OCI-LY1 (cell line): ENCODE measurements around the gene CINP.

Experiments
- H2AFZ ChIP-seq: fragments of 200-600 bp; sonication (generic), shearing (Covaris generic); 2 replicates; pipeline ENCODE4 v1.6.0; 2014; ENCODE audit warnings: antibody characterized with exemption, mild to moderate bottlenecking, low read length
- H3F3A ChIP-seq: fragments of 200-600 bp; sonication (generic), shearing (Covaris generic); 2 replicates; pipeline ENCODE4 v1.6.0; 2014; ENCODE audit warnings: mild to moderate bottlenecking, antibody characterized with exemption, low read length, moderate library complexity; ENCODE audit not compliant: insufficient read depth
- H3K27ac ChIP-seq: fragments of 200-600 bp; sonication (generic); 2 replicates; pipeline ENCODE4 v1.5.1; 2014; ENCODE audit warnings: low read length, mixed run types, mild to moderate bottlenecking, low read depth; ENCODE audit not compliant: poor library complexity, severe bottlenecking
- H3K27me3 ChIP-seq: fragments of 200-600 bp; sonication (generic); 2 replicates; pipeline ENCODE4 v1.6.0; 2014; ENCODE audit warnings: antibody characterized with exemption, mild to moderate bottlenecking, low read length, moderate library complexity; ENCODE audit not compliant: insufficient read depth
- H3K36me3 ChIP-seq: fragments of 200-600 bp; sonication (generic); 2 replicates; pipeline ENCODE4 v1.6.1; 2014; ENCODE audit warnings: mild to moderate bottlenecking, antibody characterized with exemption, low read length, moderate library complexity, mixed read lengths; ENCODE audit not compliant: insufficient read depth
- H3K4me1 ChIP-seq: fragments of 200-600 bp; sonication (generic); 2 replicates; pipeline ENCODE4 v1.5.1; 2014; ENCODE audit warnings: mild to moderate bottlenecking, low read length, moderate library complexity; ENCODE audit not compliant: insufficient read depth, severe bottlenecking
- H3K4me2 ChIP-seq: fragments of 200-600 bp; sonication (generic), shearing (Covaris generic); 2 replicates; pipeline ENCODE4 v1.6.1; 2014; ENCODE audit warnings: low read length
- H3K4me3 ChIP-seq: fragments of 200-600 bp; sonication (generic); 2 replicates; pipeline ENCODE4 v1.5.1; 2014; ENCODE audit warnings: low read length, low read depth, mild to moderate bottlenecking, mixed read lengths; ENCODE audit not compliant: poor library complexity, severe bottlenecking
- H3K79me2 ChIP-seq: fragments of 200-600 bp; shearing (Covaris generic); 2 replicates; pipeline ENCODE4 v1.6.1; 2016; ENCODE audit warnings: mixed run types, low read length, mixed read lengths; ENCODE audit not compliant: insufficient read depth
- H3K9ac ChIP-seq: fragments of 200-600 bp; sonication (generic), shearing (Covaris generic); 2 replicates; pipeline ENCODE4 v1.6.1; 2014; ENCODE audit warnings: mild to moderate bottlenecking, low read length, mixed read lengths
- H3K9me2 ChIP-seq: fragments of 200-600 bp; sonication (generic), shearing (Covaris generic); 2 replicates; pipeline ENCODE4 v1.6.1; 2014; ENCODE audit warnings: low read depth, mild to moderate bottlenecking, low read length, mixed read lengths
- H3K9me3 ChIP-seq: fragments of 200-600 bp; shearing (Covaris generic); 2 replicates; pipeline ENCODE4 v1.6.1; 2014; ENCODE audit warnings: low read length, mixed read lengths
- H4K20me1 ChIP-seq: fragments of 200-600 bp; sonication (generic), shearing (Covaris generic); 2 replicates; pipeline ENCODE4 v1.6.0; 2016; ENCODE audit warnings: mild to moderate bottlenecking, low read length; ENCODE audit not compliant: insufficient read depth
- CTCF ChIP-seq: fragments of 200-600 bp; sonication (generic), shearing (Covaris generic); IDR thresholded peaks from 2 replicates; pipeline ENCODE4 v1.5.1; 2017; ENCODE audit warnings: mild to moderate bottlenecking, antibody characterized with exemption, low read length, moderate library complexity, mixed read lengths
- EZH2 ChIP-seq: fragments of 200-600 bp; sonication (generic), shearing (Covaris generic); IDR thresholded peaks from 2 replicates; pipeline ENCODE4 v1.8.0; 2017; ENCODE audit warnings: borderline replicate concordance, mixed run types, mild to moderate bottlenecking, antibody characterized with exemption, low read length, moderate library complexity, mixed read lengths

The CINP gene

GRCh38 chr14:102344485-102344884 is 18.2 kb downstream of the CINP start:
- H3K79me2 ChIP-seq, result no peaks in the 10 kb centered on the region
- no peak overlapping the region for H3K9ac ChIP-seq
- no peaks in the 10 kb centered on the region for H3K4me1 ChIP-seq
- no peaks in the 10 kb centered on the region for H3K9me3 ChIP-seq
- H3K27ac ChIP-seq, result no peak overlapping the region
- H3K4me2 ChIP-seq, result no peak overlapping the region
- no peaks in the 10 kb centered on the region for H4K20me1 ChIP-seq
- no peaks in the 10 kb centered on the region for H3K27me3 ChIP-seq
- H3K4me3 ChIP-seq, result no peak overlapping the region
- peaks cover 14% of the 10 kb centered on the region for H3K36me3 ChIP-seq
- H3K9me2 ChIP-seq, result no peaks in the 10 kb centered on the region
- TF ChIP-seq EZH2, result no peak
- no peak for TF ChIP-seq CTCF
- H3F3A ChIP-seq, result no peaks in the 10 kb centered on the region
- H2AFZ ChIP-seq, result no peak overlapping the region

GRCh38 chr14:102344084-102344483 is 18.6 kb downstream of the CINP start:
- no peak overlapping the region for H3K9ac ChIP-seq
- H3K79me2 ChIP-seq, result no peaks in the 10 kb centered on the region
- no peaks in the 10 kb centered on the region for H3K27me3 ChIP-seq
- no peaks in the 10 kb centered on the region for H3K4me1 ChIP-seq
- no peak overlapping the region for H3K27ac ChIP-seq
- H2AFZ ChIP-seq, result no peak overlapping the region
- no peak overlapping the region for H3K4me3 ChIP-seq
- H3K4me2 ChIP-seq, result no peak overlapping the region
- no peaks in the 10 kb centered on the region for H4K20me1 ChIP-seq
- no peaks in the 10 kb centered on the region for H3K9me2 ChIP-seq
- TF ChIP-seq CTCF, result no peak
- no peaks in the 10 kb centered on the region for H3K9me3 ChIP-seq
- peaks cover 12% of the 10 kb centered on the region for H3K36me3 ChIP-seq
- no peaks in the 10 kb centered on the region for H3F3A ChIP-seq

GRCh38 chr14:102342238-102342637 is 20.5 kb downstream of the CINP start:
- Histone ChIP-seq H3K27ac (no peak overlapping the region), H3K9ac (no peak overlapping the region), H3K4me1 (no peaks in the 10 kb centered on the region), H2AFZ (no peak overlapping the region), H3K9me2 (no peaks in the 10 kb centered on the region), H3K36me3 (peaks cover 8% of the 10 kb centered on the region; the same call in 1 of the 2 replicates), H4K20me1 (no peaks in the 10 kb centered on the region), H3F3A (no peaks in the 10 kb centered on the region), H3K79me2 (no peaks in the 10 kb centered on the region), H3K9me3 (no peaks in the 10 kb centered on the region), H3K27me3 (no peaks in the 10 kb centered on the region), H3K4me2 (no peak overlapping the region), H3K4me3 (no peak overlapping the region)
- TF ChIP-seq CTCF, result no peak
- TF ChIP-seq EZH2, result no peak
